Measurements from ENCODE around the gene CAND2. TPM values are rescaled to one million over a fixed set of nuclear protein-coding genes. Genes with fewer than 3 reads are reported as not detected.

Gene CAND2
- total RNA-seq, 4 donors from 2014 or later, result 14.3 to 24.5 (median 18.7) TPM

GRCh38 chr3:12752102-12752501, 44.4 kb upstream of the CAND2 start:
- no peak overlapping the region for H3K4me3 ChIP-seq
- H3K27me3 ChIP-seq, result no peaks in the 10 kb centered on the region
- DNase-seq (ENCODE audit: low spot score in 2 of 2), result no peak
- H3K36me3 ChIP-seq, result no peaks in the 10 kb centered on the region
- WGBS, 2 donors, result 61 to 64% methylated on average over 3 of the region's 3 CpGs
- H3K27ac ChIP-seq, result no peak overlapping the region
- H3K4me1 ChIP-seq, result no peaks in the 10 kb centered on the region
- no peaks in the 10 kb centered on the region for H3K9me3 ChIP-seq
- TF ChIP-seq CTCF (IDR thresholded peaks at IDR 0.05) (no peak), EP300 (IDR thresholded peaks at IDR 0.05) (no peak), POLR2A (IDR thresholded peaks at IDR 0.05) (no peak)

- WGBS, 2 donors, result 88 to 90% methylated on average over 2 of the region's 2 CpGs
- no peak for DNase-seq (ENCODE audit: low spot score in 2 of 2)
- H3K27ac ChIP-seq, result no peak overlapping the region
- H3K36me3 ChIP-seq, result no peaks in the 10 kb centered on the region
- no peaks in the 10 kb centered on the region for H3K9me3 ChIP-seq
- H3K4me3 ChIP-seq, result no peak overlapping the region
- TF ChIP-seq POLR2A (IDR thresholded peaks at IDR 0.05), result no peak
- no peak for TF ChIP-seq EP300 (IDR thresholded peaks at IDR 0.05)
- TF ChIP-seq CTCF (IDR thresholded peaks at IDR 0.05), result no peak
- H3K4me1 ChIP-seq, result no peaks in the 10 kb centered on the region
- no peaks in the 10 kb centered on the region for H3K27me3 ChIP-seq
These were observed 43.7 kb upstream of the CAND2 start for GRCh38 chr3:12752809-12753208.

GRCh38 chr3:12753275-12754028, 43.0 kb upstream of the CAND2 start:
- H3K4me3 ChIP-seq, result no peak overlapping the region
- H3K4me1 ChIP-seq, result peaks cover 0 to 5% (median 2%) of the 10 kb centered on the region in 4 donors
- H3K36me3 ChIP-seq, result no peaks in the 10 kb centered on the region
- no peaks in the 10 kb centered on the region for H3K27me3 ChIP-seq
- no peak overlapping the region for H3K27ac ChIP-seq
- TF ChIP-seq EP300 (IDR thresholded peaks at IDR 0.05), result no peak
- no peak for DNase-seq (ENCODE audit: low spot score in 2 of 2)
- no peaks in the 10 kb centered on the region for H3K9me3 ChIP-seq
- 90 to 92% methylated on average over 8 to 9 of the region's 9 CpGs for WGBS, 2 donors

- 88 to 94% methylated on average over 1 of the region's 1 CpG for WGBS, 2 donors
- H3K36me3 ChIP-seq, result no peaks in the 10 kb centered on the region
- no peak overlapping the region for H3K27ac ChIP-seq
- H3K9me3 ChIP-seq, result no peaks in the 10 kb centered on the region
- no peaks in the 10 kb centered on the region for H3K27me3 ChIP-seq
- no peak overlapping the region for H3K4me3 ChIP-seq
- DNase-seq (ENCODE audit: low spot score in 2 of 2), result no peak
- no peak for TF ChIP-seq CTCF (IDR thresholded peaks at IDR 0.05)
- no peak for TF ChIP-seq POLR2A (IDR thresholded peaks at IDR 0.05)
- no peak for TF ChIP-seq EP300 (IDR thresholded peaks at IDR 0.05)
- H3K4me1 ChIP-seq, result peaks cover 0 to 12% (median 3%) of the 10 kb centered on the region in 4 donors
These were observed 42.2 kb upstream of the CAND2 start for GRCh38 chr3:12754313-12754712.

GRCh38 chr3:12755754-12756153, 40.7 kb upstream of the CAND2 start:
- no peak for DNase-seq (ENCODE audit: low spot score in 2 of 2)
- WGBS, 2 donors, result 69 to 72% methylated on average over 6 of the region's 6 CpGs
- peaks cover 0 to 21% (median 3%) of the 10 kb centered on the region in 4 donors for H3K4me1 ChIP-seq

More at GRCh38 chr3:12755754-12756153, 40.7 kb upstream of the CAND2 start:
- no peak for TF ChIP-seq POLR2A (IDR thresholded peaks at IDR 0.05)
- no peak for TF ChIP-seq EP300 (IDR thresholded peaks at IDR 0.05)
- TF ChIP-seq CTCF (IDR thresholded peaks at IDR 0.05), result no peak
- Histone ChIP-seq H3K9me3 (no peaks in the 10 kb centered on the region), H3K27me3 (no peaks in the 10 kb centered on the region), H3K36me3 (no peaks in the 10 kb centered on the region), H3K4me3 (no peak overlapping the region), H3K27ac (no peak overlapping the region)

Data from tibial nerve (tissue), 4 donors.